HL-60 (cell line): ENCODE measurements around the gene RBM38.

ENCODE experiments used
- CTCF ChIP-seq: IDR thresholded peaks from one replicate; pipeline ENCODE4 v1.5.1; 2011; ENCODE audit warnings: low read length, control low read depth, inconsistent platforms; ENCODE audit not compliant: insufficient read depth
- SPI1 ChIP-seq: IDR thresholded peaks from 2 replicates; pipeline ENCODE4 v1.6.1; 2012; ENCODE audit warnings: low read depth, mild to moderate bottlenecking, borderline replicate concordance
- TF ChIP-seq, protein P1 (sequence below): IDR thresholded peaks from 2 replicates; pipeline ENCODE4 v1.6.1; 2012; ENCODE audit warnings: low read depth; ENCODE audit not compliant: insufficient replicate concordance

GRCh38 chr20:57388953-57389694, 2.1 kb upstream of the RBM38 start:
- TF ChIP-seq CTCF (no peak), SPI1 (no peak)
- TF ChIP-seq, protein P1, sequence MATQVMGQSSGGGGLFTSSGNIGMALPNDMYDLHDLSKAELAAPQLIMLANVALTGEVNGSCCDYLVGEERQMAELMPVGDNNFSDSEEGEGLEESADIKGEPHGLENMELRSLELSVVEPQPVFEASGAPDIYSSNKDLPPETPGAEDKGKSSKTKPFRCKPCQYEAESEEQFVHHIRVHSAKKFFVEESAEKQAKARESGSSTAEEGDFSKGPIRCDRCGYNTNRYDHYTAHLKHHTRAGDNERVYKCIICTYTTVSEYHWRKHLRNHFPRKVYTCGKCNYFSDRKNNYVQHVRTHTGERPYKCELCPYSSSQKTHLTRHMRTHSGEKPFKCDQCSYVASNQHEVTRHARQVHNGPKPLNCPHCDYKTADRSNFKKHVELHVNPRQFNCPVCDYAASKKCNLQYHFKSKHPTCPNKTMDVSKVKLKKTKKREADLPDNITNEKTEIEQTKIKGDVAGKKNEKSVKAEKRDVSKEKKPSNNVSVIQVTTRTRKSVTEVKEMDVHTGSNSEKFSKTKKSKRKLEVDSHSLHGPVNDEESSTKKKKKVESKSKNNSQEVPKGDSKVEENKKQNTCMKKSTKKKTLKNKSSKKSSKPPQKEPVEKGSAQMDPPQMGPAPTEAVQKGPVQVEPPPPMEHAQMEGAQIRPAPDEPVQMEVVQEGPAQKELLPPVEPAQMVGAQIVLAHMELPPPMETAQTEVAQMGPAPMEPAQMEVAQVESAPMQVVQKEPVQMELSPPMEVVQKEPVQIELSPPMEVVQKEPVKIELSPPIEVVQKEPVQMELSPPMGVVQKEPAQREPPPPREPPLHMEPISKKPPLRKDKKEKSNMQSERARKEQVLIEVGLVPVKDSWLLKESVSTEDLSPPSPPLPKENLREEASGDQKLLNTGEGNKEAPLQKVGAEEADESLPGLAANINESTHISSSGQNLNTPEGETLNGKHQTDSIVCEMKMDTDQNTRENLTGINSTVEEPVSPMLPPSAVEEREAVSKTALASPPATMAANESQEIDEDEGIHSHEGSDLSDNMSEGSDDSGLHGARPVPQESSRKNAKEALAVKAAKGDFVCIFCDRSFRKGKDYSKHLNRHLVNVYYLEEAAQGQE: no peak
